Colon (tissue), 2 donors: ENCODE results near the gene FAM50A.
"Not testable (repeated sequence)": the region's sequence is repeated elsewhere in the genome, so short reads cannot be mapped to it uniquely, and the experiment has no call there.

Source experiments
- FAIRE-seq: peaks from 2 replicates; lab custom pipeline; 2012; peaks lifted over from hg19 to GRCh38; lab: Jason Lieb, UNC
- donor health status: control.
- donor health status: control.

Gene FAM50A

DNA sequence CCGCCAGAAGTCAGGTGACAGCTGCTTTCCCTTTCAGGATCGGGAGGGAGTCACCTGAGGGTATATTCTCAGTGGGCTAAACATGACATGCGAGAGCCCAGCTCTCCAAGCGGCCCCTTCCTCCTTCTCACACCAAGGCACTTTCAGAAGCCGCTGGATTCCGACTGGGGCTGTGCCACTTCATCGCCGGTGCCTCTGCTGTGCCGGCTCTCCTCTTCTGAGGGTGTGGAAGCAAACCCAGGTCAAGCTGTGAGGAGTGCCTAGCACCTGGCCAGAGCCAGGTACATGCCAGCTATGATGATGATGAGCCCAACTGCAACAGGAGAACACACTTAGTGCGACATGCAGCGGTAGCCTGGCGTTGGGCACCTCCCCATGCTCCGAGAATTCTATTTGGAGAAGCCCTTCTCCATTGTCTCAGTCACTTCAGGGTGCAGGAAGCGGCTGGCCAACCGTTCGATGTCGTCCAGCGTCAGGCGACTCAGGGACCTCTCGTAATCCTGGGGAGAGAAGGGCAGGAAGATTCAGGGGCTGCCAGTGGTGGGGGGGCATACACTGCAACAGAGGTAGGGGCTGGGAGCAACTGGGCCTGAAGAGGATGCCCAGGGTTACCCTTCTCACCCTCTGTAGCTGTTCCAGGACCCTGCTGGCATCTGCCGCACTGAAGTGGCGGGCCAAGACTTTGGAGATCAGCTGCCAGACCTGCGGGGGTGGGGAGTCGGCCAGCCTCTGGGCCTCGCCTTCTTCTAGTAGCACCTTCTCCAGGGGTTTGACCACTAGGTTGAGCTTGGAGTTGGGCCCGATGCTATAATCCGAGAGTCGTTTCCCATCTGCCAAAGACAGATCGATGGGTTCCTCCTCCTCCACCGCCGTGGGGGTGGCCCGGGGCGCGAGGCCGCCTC lies 41.5 kb downstream of the FAM50A start:
- FAIRE-seq = no peak

- FAIRE-seq = no peak
Measured at GRCh38 chrX:154486052-154486395, 42.1 kb downstream of the FAM50A start.

GRCh38 chrX:154486396-154487207 lies 42.7 kb downstream of the FAM50A start, which contains the start of gene UBL4A:
UBL4A (minus strand) TSS chrX:154486615; CDS start chrX:154486584, 31 bp downstream.
- no peak for FAIRE-seq

DNA sequence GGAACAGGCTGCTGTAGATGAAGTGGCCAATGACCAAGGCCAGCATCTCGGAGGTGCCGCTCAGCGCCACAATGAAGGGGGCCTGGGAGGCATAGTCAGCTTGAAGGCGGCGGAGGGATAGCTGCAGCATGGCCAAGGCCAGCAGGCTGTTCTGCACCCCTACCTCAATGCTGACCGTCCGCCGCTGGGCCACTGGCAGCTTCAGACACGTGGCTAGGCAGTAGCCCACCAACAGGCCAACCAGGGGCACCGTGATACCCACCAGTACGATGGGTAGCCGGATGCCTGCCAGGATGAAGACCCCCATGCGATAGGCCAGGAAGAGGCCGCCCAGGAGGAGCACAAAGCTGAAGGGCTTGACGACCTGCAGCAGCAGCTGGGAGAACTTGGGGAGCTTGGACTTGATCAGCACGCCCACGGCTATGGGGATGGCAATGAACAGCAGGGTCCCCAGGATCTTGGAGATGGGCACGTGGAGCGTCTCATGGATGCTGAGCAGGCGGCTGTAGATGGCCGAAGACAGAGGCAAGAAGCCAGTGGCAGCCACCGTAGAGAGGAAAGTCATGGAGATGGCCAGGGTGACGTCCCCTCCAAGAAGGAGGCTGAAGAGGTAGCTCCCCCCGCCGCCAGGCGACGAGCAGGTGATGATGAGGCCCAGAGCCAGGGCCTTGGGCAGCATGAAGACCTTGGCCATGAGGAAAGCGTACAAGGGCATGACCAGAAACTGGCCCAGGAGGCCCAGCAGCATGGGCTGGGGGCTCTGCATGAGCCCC lies 43.8 kb downstream of the FAM50A start:
- no peak for FAIRE-seq

GRCh38 chrX:154488336-154489075 lies 44.6 kb downstream of the FAM50A start:
- no peak for FAIRE-seq

- no peak for FAIRE-seq
Measured at GRCh38 chrX:154489182-154489581, 45.2 kb downstream of the FAM50A start.

GRCh38 chrX:154490021-154490413 lies 46.1 kb downstream of the FAM50A start:
- FAIRE-seq = no peak

DNA sequence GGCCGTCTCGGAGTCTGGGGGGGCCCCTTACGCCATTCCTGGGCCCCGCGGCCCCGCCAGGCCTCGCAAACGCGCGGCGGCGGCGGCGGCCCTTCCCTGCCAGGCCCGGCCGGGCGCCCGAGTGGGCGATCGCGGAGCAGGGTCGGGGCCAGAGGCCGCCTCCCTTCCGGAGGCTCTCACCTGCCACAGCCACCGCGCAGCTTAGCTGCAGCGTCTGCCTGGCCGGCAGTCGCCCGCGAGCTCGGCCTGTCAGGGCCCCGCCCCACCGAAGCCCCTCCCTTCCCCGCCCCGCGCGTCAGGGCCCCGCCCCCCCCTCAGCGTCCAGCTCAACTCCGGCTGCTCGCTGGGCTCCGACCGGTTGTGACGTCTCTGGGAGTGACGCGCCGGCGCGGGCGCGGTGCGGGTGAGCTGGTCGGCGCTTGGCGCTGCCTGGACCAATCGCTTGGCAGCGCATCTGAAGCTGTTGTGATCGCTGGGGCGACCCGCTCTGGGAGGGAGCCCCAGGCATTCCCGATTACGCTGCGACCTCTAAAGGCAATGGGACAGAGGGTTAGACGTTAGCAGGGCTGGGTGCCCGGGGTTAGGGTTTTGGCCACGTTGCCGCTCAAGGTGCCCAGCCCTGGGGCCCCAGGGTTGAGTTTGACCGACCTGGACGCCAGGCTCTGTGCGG lies 46.6 kb downstream of the FAM50A start, which contains the start of gene SLC10A3:
Gene SLC10A3, minus strand, starts transcription at position 216 of the 670 bp plus-strand sequence. CDS start 1,689 bp downstream, outside the sequence.
- no peak for FAIRE-seq

GRCh38 chrX:154494715-154495114 lies 50.8 kb downstream of the FAM50A start:
- no peak for FAIRE-seq

- FAIRE-seq = no peak
Measured at GRCh38 chrX:154495472-154495922, 51.6 kb downstream of the FAM50A start.

DNA sequence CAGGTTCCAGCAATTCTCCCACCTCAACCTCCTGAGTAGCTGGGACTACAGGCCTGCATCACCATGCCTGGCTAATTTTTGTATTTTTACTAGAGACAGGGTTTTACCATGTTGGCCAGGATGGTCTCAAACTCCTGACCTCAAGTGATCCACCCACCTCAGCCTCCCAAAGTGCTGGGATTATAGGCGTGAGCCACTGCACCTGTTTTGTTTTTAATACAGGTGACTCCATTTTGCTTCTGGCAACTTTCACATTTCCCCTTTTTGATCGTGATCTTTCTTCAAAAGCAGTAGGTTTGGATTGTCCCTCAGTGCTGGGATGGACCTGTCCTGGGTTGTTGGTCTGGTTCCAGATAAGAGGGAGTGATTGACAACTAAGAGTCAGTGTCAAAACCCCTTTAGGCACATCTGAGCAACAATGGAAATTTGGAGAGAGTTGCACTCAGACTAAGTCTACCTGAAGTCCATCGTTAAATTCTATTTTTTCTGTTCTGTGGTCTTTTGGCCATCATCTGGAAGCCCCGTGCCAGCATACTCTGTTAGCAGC lies 52.7 kb downstream of the FAM50A start:
- FAIRE-seq = not testable (repeated sequence)
